DOHH2 (cell line): ENCODE data around the gene DENND1A.
A peak's percentile ranks its signal among the peaks of the same experiment; 100 is the strongest.

Experiments used
- H3F3A ChIP-seq: fragments of 200-600 bp; sonication (generic), shearing (Covaris generic); 2 replicates; pipeline ENCODE4 v1.6.0; 2016; ENCODE audit warnings: antibody characterized with exemption, mild to moderate bottlenecking; ENCODE audit not compliant: control insufficient read depth, insufficient read depth
- H3K27ac ChIP-seq: fragments of 200-600 bp; sonication (generic); 2 replicates; pipeline ENCODE4 v1.5.1; 2014; ENCODE audit warnings: low read depth, mild to moderate bottlenecking, low read length, moderate library complexity
- H3K27me3 ChIP-seq: fragments of 200-600 bp; sonication (generic); 2 replicates; pipeline ENCODE4 v1.6.1; 2014; ENCODE audit warnings: mild to moderate bottlenecking, low read length, mixed read lengths; ENCODE audit not compliant: control insufficient read depth
- H3K36me3 ChIP-seq: fragments of 200-600 bp; sonication (generic); 2 replicates; pipeline ENCODE4 v1.6.1; 2014; ENCODE audit warnings: mild to moderate bottlenecking, low read length, moderate library complexity, mixed read lengths; ENCODE audit not compliant: control insufficient read depth
- H3K4me1 ChIP-seq: fragments of 200-600 bp; sonication (generic); 2 replicates; pipeline ENCODE4 v1.6.1; 2014; ENCODE audit warnings: mild to moderate bottlenecking, low read length, mixed read lengths; ENCODE audit not compliant: control insufficient read depth
- H3K4me2 ChIP-seq: fragments of 200-600 bp; sonication (generic); 2 replicates; pipeline ENCODE4 v1.6.0; 2014; ENCODE audit warnings: mild to moderate bottlenecking, low read length, moderate library complexity
- H3K4me3 ChIP-seq: fragments of 200-600 bp; sonication (generic); 2 replicates; pipeline ENCODE4 v1.5.1; 2014; ENCODE audit warnings: mild to moderate bottlenecking, low read length, mixed read lengths
- H3K79me2 ChIP-seq: fragments of 200-600 bp; sonication (generic); 2 replicates; pipeline ENCODE4 v1.6.1; 2014; ENCODE audit warnings: mild to moderate bottlenecking, low read length, mixed read lengths; ENCODE audit not compliant: control insufficient read depth
- H3K9me2 ChIP-seq: fragments of 200-600 bp; sonication (generic); replicated peaks from 2 replicates; pipeline ENCODE4 v1.6.1; 2014; ENCODE audit warnings: mild to moderate bottlenecking, low read length, mixed read lengths; ENCODE audit not compliant: control insufficient read depth
- H3K9me3 ChIP-seq: fragments of 200-600 bp; sonication (generic); 2 replicates; pipeline ENCODE4 v1.6.1; 2014; ENCODE audit warnings: antibody characterized with exemption, low read length, mixed read lengths; ENCODE audit not compliant: control insufficient read depth, insufficient read depth
- H4K20me1 ChIP-seq: fragments of 200-600 bp; sonication (generic); 2 replicates; pipeline ENCODE4 v1.6.0; 2014; ENCODE audit warnings: low read depth, mild to moderate bottlenecking, antibody characterized with exemption, low read length, moderate library complexity; ENCODE audit not compliant: control insufficient read depth, insufficient read depth
- EZH2phosphoT487 ChIP-seq: fragments of 200-600 bp; sonication (generic); IDR thresholded peaks from 2 replicates; pipeline ENCODE4 v1.6.1; 2017; ENCODE audit warnings: borderline replicate concordance, mild to moderate bottlenecking, antibody characterized with exemption, low read length, moderate library complexity, mixed read lengths
- TF ChIP-seq, protein P1 (sequence below): fragments of 200-600 bp; sonication (generic); IDR thresholded peaks from one replicate; pipeline ENCODE4 v1.5.1; 2014; ENCODE audit warnings: antibody characterized with exemption, mild to moderate bottlenecking, low read depth, low read length; ENCODE audit not compliant: poor library complexity, severe bottlenecking

The DENND1A gene

GRCh38 chr9:123662057-123662776 lies 267.7 kb downstream of the DENND1A start:
- H3K36me3 ChIP-seq, result peaks cover 19% of the 10 kb centered on the region
- H3K4me1 ChIP-seq, result peaks cover 26% of the 10 kb centered on the region
- no peak overlapping the region for H3K4me2 ChIP-seq
- H3K4me3 ChIP-seq, result no peak overlapping the region
- no peaks in the 10 kb centered on the region for H3K9me2 ChIP-seq
- H3K27me3 ChIP-seq, result no peaks in the 10 kb centered on the region
- H4K20me1 ChIP-seq, result no peaks in the 10 kb centered on the region
- no peak overlapping the region for H3K27ac ChIP-seq
- no peaks in the 10 kb centered on the region for H3F3A ChIP-seq
- H3K9me3 ChIP-seq, result peaks cover 11% of the 10 kb centered on the region
- no peaks in the 10 kb centered on the region for H3K79me2 ChIP-seq
- TF ChIP-seq, protein P1, sequence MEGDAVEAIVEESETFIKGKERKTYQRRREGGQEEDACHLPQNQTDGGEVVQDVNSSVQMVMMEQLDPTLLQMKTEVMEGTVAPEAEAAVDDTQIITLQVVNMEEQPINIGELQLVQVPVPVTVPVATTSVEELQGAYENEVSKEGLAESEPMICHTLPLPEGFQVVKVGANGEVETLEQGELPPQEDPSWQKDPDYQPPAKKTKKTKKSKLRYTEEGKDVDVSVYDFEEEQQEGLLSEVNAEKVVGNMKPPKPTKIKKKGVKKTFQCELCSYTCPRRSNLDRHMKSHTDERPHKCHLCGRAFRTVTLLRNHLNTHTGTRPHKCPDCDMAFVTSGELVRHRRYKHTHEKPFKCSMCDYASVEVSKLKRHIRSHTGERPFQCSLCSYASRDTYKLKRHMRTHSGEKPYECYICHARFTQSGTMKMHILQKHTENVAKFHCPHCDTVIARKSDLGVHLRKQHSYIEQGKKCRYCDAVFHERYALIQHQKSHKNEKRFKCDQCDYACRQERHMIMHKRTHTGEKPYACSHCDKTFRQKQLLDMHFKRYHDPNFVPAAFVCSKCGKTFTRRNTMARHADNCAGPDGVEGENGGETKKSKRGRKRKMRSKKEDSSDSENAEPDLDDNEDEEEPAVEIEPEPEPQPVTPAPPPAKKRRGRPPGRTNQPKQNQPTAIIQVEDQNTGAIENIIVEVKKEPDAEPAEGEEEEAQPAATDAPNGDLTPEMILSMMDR, result no peak
- TF ChIP-seq EZH2phosphoT487, result no peak

GRCh38 chr9:123660691-123661466 lies 269.0 kb downstream of the DENND1A start:
- Histone ChIP-seq H3K79me2 (no peaks in the 10 kb centered on the region), H4K20me1 (no peaks in the 10 kb centered on the region), H3K4me2 (no peak overlapping the region), H3K36me3 (peaks cover 13% of the 10 kb centered on the region), H3K27me3 (no peaks in the 10 kb centered on the region), H3K9me2 (no peaks in the 10 kb centered on the region), H3K4me1 (peaks cover 26% of the 10 kb centered on the region), H3F3A (no peaks in the 10 kb centered on the region), H3K4me3 (no peak overlapping the region), H3K9me3 (peaks cover 11% of the 10 kb centered on the region), H3K27ac (no peak overlapping the region)
- TF ChIP-seq, protein P1, result no peak
- no peak for TF ChIP-seq EZH2phosphoT487

- Histone ChIP-seq H3K9me2 (no peaks in the 10 kb centered on the region), H3K36me3 (peaks cover 8% of the 10 kb centered on the region), H3K27me3 (no peaks in the 10 kb centered on the region), H3K4me2 (peak overlapping the region; percentile 56), H4K20me1 (no peaks in the 10 kb centered on the region), H3K4me1 (peaks cover 26% of the 10 kb centered on the region), H3F3A (no peaks in the 10 kb centered on the region), H3K27ac (no peak overlapping the region), H3K4me3 (peak overlapping the region; percentile 42), H3K79me2 (no peaks in the 10 kb centered on the region), H3K9me3 (peaks cover 8% of the 10 kb centered on the region; the same call in 1 of the 2 replicates)
- TF ChIP-seq EZH2phosphoT487, result no peak
- TF ChIP-seq, protein P1, result no peak
Measured at GRCh38 chr9:123659358-123659757, 270.6 kb downstream of the DENND1A start.
